Cardiac muscle cell (in vitro differentiated cells and primary cell): ENCODE data around the gene NMNAT3. TPM values are rescaled to one million over a fixed set of nuclear protein-coding genes. Genes with fewer than 3 reads are reported as not detected.

Experiments used
- DNase-seq, 2 donors: peaks; one replicate each; pipeline versions ENCODE4 v3.0.0 to v3.0.0-alpha.2; 2010 to 2017; ENCODE audit warnings: low read depth in 1 of 2, low spot score in 1 of 2
- H3K27ac ChIP-seq: fragments of 200-600 bp; sonication (generic); 2 replicates; pipeline ENCODE4 v1.5.1; 2016
- H3K27me3 ChIP-seq: fragments of 200-600 bp; sonication (generic); 2 replicates; pipeline ENCODE4 v1.6.0; 2016; ENCODE audit warnings: control low read depth
- H3K36me3 ChIP-seq: fragments of 200-600 bp; sonication (generic); 2 replicates; pipeline ENCODE4 v1.5.1; 2016; ENCODE audit warnings: control low read depth
- H3K4me1 ChIP-seq: fragments of 200-600 bp; sonication (generic); 2 replicates; pipeline ENCODE4 v1.8.1; 2017; ENCODE audit warnings: low read depth, mild to moderate bottlenecking, mixed run types
- H3K4me3 ChIP-seq: fragments of 200-600 bp; sonication (generic); 2 replicates; pipeline ENCODE4 v1.5.1; 2016; ENCODE audit warnings: mild to moderate bottlenecking
- H3K9me3 ChIP-seq: fragments of 200-600 bp; sonication (generic); 2 replicates; pipeline ENCODE4 v1.5.1; 2017; ENCODE audit warnings: low read depth, mild to moderate bottlenecking, control low read depth
- polyA plus RNA-seq: library from polyadenylated mRNA; unstranded; fragments of >200 nt; fragmentation: Nextera tagmentation; extraction: Ambion mirVana; gene quantifications from 2 replicates; pipeline ENCODE4 v1.2.1, GENCODE V29; 2016
- total RNA-seq: library from RNA; depleted of rRNA; stranded (reverse); fragments of >200 nt; gene quantifications from 2 replicates; pipeline ENCODE4 v1.2.3, GENCODE V29; 2016
- TF ChIP-seq, protein P1 (sequence below): IDR thresholded peaks from 2 replicates; pipeline ENCODE4 v1.5.1; 2012; ENCODE audit warnings: low read depth, mild to moderate bottlenecking, low read length

The NMNAT3 gene
- 5.0 and 16.0 TPM in 2 replicates for total RNA-seq
- 6.3 and 11.4 TPM in 2 replicates for polyA plus RNA-seq

- no peaks in the 10 kb centered on the region for H3K36me3 ChIP-seq
- H3K4me3 ChIP-seq, result peak within 1 kb of the TSS; percentile 39
- TF ChIP-seq, protein P1, sequence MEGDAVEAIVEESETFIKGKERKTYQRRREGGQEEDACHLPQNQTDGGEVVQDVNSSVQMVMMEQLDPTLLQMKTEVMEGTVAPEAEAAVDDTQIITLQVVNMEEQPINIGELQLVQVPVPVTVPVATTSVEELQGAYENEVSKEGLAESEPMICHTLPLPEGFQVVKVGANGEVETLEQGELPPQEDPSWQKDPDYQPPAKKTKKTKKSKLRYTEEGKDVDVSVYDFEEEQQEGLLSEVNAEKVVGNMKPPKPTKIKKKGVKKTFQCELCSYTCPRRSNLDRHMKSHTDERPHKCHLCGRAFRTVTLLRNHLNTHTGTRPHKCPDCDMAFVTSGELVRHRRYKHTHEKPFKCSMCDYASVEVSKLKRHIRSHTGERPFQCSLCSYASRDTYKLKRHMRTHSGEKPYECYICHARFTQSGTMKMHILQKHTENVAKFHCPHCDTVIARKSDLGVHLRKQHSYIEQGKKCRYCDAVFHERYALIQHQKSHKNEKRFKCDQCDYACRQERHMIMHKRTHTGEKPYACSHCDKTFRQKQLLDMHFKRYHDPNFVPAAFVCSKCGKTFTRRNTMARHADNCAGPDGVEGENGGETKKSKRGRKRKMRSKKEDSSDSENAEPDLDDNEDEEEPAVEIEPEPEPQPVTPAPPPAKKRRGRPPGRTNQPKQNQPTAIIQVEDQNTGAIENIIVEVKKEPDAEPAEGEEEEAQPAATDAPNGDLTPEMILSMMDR, result no peak
- peaks cover 31% of the 10 kb centered on the region for H3K27me3 ChIP-seq
- no peak within 1 kb of the TSS for H3K27ac ChIP-seq
- H3K4me1 ChIP-seq, result no peaks in the 10 kb centered on the region
- peak; percentile 67 to 91 for DNase-seq
- no peaks in the 10 kb centered on the region for H3K9me3 ChIP-seq
These were observed at the start of gene NMNAT3 for GRCh38 chr3:139677388-139678155. NMNAT3 (minus strand) TSS chr3:139677972; CDS start chr3:139627724, 50,248 bp downstream.

DNA sequence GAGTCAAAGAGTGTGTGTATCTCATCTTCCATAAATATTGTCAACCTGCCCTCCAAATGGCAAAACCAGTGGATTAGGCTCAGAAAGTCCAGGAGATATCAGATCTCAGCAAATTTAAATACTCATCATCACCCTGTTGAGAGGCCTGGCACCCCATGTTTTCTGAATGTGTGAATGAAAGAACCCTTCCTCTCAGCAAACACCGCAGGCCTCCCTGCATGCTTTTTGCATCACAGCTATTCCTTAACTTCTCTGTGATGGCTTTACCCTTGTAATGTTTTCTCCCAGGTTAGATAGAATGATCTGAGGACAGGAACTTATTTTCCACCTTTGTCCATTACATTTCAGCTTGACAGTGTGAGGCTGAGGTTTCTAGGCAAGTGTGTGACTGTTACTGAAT lies 43.6 kb upstream of the NMNAT3 start:
- TF ChIP-seq, protein P1, result no peak
- no peak for DNase-seq
- H3K27ac ChIP-seq, result no peak overlapping the region
- no peaks in the 10 kb centered on the region for H3K9me3 ChIP-seq
- peaks cover 7% of the 10 kb centered on the region for H3K4me1 ChIP-seq
- H3K36me3 ChIP-seq, result no peaks in the 10 kb centered on the region
- H3K4me3 ChIP-seq, result no peak overlapping the region
- no peaks in the 10 kb centered on the region for H3K27me3 ChIP-seq

GRCh38 chr3:139718415-139718814 lies 40.6 kb upstream of the NMNAT3 start:
- Histone ChIP-seq H3K27me3 (no peaks in the 10 kb centered on the region), H3K4me1 (peaks cover 7% of the 10 kb centered on the region), H3K9me3 (no peaks in the 10 kb centered on the region), H3K27ac (no peak overlapping the region), H3K4me3 (no peak overlapping the region), H3K36me3 (no peaks in the 10 kb centered on the region)
- peak; percentile 41 to 61 for DNase-seq
- TF ChIP-seq, protein P1, result peak; percentile 50

GRCh38 chr3:139716908-139717485 lies 39.2 kb upstream of the NMNAT3 start:
- Histone ChIP-seq H3K27ac (no peak overlapping the region), H3K4me3 (no peak overlapping the region), H3K4me1 (peaks cover 7% of the 10 kb centered on the region), H3K27me3 (no peaks in the 10 kb centered on the region), H3K36me3 (no peaks in the 10 kb centered on the region), H3K9me3 (no peaks in the 10 kb centered on the region)
- DNase-seq, result no peak
- TF ChIP-seq, protein P1, result no peak

- peaks cover 7% of the 10 kb centered on the region for H3K4me1 ChIP-seq
- no peaks in the 10 kb centered on the region for H3K9me3 ChIP-seq
- H3K4me3 ChIP-seq, result no peak overlapping the region
- H3K27me3 ChIP-seq, result no peaks in the 10 kb centered on the region
- TF ChIP-seq, protein P1, result no peak
- DNase-seq, result no peak
- no peaks in the 10 kb centered on the region for H3K36me3 ChIP-seq
- H3K27ac ChIP-seq, result no peak overlapping the region
These were observed 38.1 kb upstream of the NMNAT3 start for GRCh38 chr3:139715743-139716360.
